ENCODE results near the gene NDOR1.
"Not testable (repeated sequence)": the region's sequence is repeated elsewhere in the genome, so short reads cannot be mapped to it uniquely, and the experiment has no call there.

NDOR1 gene

DNA sequence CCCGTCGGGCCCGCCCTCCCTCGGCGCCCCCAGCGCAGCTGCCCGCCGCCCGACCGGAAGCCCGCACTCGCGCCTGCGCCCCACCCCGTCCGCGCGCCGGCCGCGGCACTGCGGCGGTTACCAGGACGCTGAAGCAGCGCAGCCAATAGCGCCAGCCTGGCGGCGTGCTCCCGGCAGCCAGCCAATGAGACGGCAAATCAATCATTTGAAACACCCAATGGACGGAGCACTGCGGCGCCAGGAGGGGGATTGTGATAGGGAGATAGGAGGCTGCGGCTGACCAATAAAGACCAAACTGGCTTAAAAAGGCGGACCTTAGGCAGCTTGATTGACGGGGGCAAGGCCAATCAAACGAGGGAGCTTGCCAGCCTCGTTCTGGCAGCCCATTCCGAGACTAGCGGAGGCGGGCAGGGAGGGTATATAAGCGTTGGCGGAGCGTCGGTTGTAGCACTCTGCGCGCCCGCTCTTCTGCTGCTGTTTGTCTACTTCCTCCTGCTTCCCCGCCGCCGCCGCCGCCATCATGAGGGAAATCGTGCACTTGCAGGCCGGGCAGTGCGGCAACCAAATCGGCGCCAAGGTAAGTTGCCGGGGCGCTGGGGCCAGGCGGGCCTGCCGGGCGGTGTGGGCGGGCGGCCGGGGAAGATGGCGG is 35.5 kb downstream of the NDOR1 start, which contains the start of gene TUBB4B:
TUBB4B (plus strand) TSS at position 447 of the 649 bp plus-strand sequence; CDS start at position 521, 74 bp downstream.
- no peaks in the 10 kb centered on the region for H3K27me3 ChIP-seq (replicated peaks; ENCODE audit: control insufficient read depth, insufficient read depth, low read length)
- TF ChIP-seq CTCF (IDR thresholded peaks at IDR 0.05; ENCODE audit: insufficient read depth, low read length, poor library complexity, severe bottlenecking): no peak
- H3K4me3 ChIP-seq (replicated peaks; ENCODE audit: low read depth, low read length): peak within 1 kb of the TSS; percentile 95
- peak; percentile 100 for DNase-seq (ENCODE audit: extremely low read depth, insufficient read length)
- H3K36me3 ChIP-seq (ENCODE audit: control insufficient read depth, insufficient read depth, low read length): peaks cover 18% of the 10 kb centered on the region

GRCh38 chr9:137241490-137242268 is 36.2 kb downstream of the NDOR1 start:
- H3K36me3 ChIP-seq (ENCODE audit: control insufficient read depth, insufficient read depth, low read length): peaks cover 18% of the 10 kb centered on the region
- TF ChIP-seq CTCF (IDR thresholded peaks at IDR 0.05; ENCODE audit: insufficient read depth, low read length, poor library complexity, severe bottlenecking): no peak
- no peak for DNase-seq (ENCODE audit: extremely low read depth, insufficient read length)
- peak overlapping the region; percentile 95 for H3K4me3 ChIP-seq (replicated peaks; ENCODE audit: low read depth, low read length)
- no peaks in the 10 kb centered on the region for H3K27me3 ChIP-seq (replicated peaks; ENCODE audit: control insufficient read depth, insufficient read depth, low read length)

GRCh38 chr9:137242269-137243203 is 37.0 kb downstream of the NDOR1 start:
- Histone ChIP-seq H3K36me3 (ENCODE audit: control insufficient read depth, insufficient read depth, low read length) (peaks cover 18% of the 10 kb centered on the region), H3K4me3 (replicated peaks; ENCODE audit: low read depth, low read length) (peak overlapping the region; percentile 95), H3K27me3 (replicated peaks; ENCODE audit: control insufficient read depth, insufficient read depth, low read length) (no peaks in the 10 kb centered on the region)
- DNase-seq (ENCODE audit: extremely low read depth, insufficient read length): no peak
- TF ChIP-seq CTCF (IDR thresholded peaks at IDR 0.05; ENCODE audit: insufficient read depth, low read length, poor library complexity, severe bottlenecking): no peak

- not testable (repeated sequence) for H3K27me3 ChIP-seq (replicated peaks; ENCODE audit: control insufficient read depth, insufficient read depth, low read length); H3K4me3 ChIP-seq (replicated peaks; ENCODE audit: low read depth, low read length); DNase-seq (ENCODE audit: extremely low read depth, insufficient read length)
- peaks cover 18% of the 10 kb centered on the region for H3K36me3 ChIP-seq (ENCODE audit: control insufficient read depth, insufficient read depth, low read length)
Measured at GRCh38 chr9:137243266-137243625, 37.7 kb downstream of the NDOR1 start.

- Histone ChIP-seq H3K4me3 (replicated peaks; ENCODE audit: low read depth, low read length) (no peak overlapping the region), H3K27me3 (replicated peaks; ENCODE audit: control insufficient read depth, insufficient read depth, low read length) (no peaks in the 10 kb centered on the region), H3K36me3 (ENCODE audit: control insufficient read depth, insufficient read depth, low read length) (peaks cover 18% of the 10 kb centered on the region)
- TF ChIP-seq CTCF (IDR thresholded peaks at IDR 0.05; ENCODE audit: insufficient read depth, low read length, poor library complexity, severe bottlenecking): no peak
- DNase-seq (ENCODE audit: extremely low read depth, insufficient read length): no peak
Measured at GRCh38 chr9:137243626-137244485, 38.4 kb downstream of the NDOR1 start.
